C1 segment of cervical spinal cord (tissue), 14 donors: ENCODE results near the gene IPO9.

Experiments used
- DNase-seq, 14 donors: peaks; one replicate each; lab custom pipeline; 2025; lab: John Stamatoyannopoulos, UW

IPO9 gene

GRCh38 chr1:201828820-201829774 lies at the start of gene IPO9:
TSS of gene IPO9 (plus strand) at chr1:201829157. CDS start at chr1:201829210, 53 bp downstream.
- DNase-seq: peak; percentile 23 to 94 (median 83)

GRCh38 chr1:201779351-201779880 lies 49.5 kb upstream of the IPO9 start:
- DNase-seq: no peak

GRCh38 chr1:201780952-201781351 lies 48.0 kb upstream of the IPO9 start:
- no peak for DNase-seq

- no peak for DNase-seq
Measured at GRCh38 chr1:201781437-201781836, 47.5 kb upstream of the IPO9 start.

- no peak for DNase-seq
Measured at GRCh38 chr1:201782353-201782752, 46.6 kb upstream of the IPO9 start.

- no peak for DNase-seq
Measured at GRCh38 chr1:201783058-201783457, 45.9 kb upstream of the IPO9 start.

DNA sequence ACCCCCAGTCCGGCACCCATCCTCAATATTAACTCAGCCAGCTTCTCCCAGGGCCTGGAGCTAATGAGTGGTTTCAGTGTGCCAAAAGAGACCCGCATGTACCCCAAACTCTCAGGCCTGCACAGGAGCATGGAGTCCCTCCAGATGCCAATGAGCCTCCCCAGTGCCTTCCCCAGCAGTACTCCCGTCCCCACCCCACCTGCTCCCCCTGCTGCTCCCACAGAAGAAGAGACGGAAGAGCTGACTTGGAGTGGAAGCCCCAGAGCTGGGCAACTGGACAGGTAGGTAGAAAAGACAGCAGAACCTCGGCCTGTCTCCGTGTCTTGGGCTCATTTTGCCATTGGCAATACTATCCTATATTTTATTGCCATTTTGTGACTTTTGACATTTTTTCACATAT lies 45.4 kb upstream of the IPO9 start:
- DNase-seq: no peak

- DNase-seq: no peak
Measured at GRCh38 chr1:201785291-201785690, 43.7 kb upstream of the IPO9 start.

GRCh38 chr1:201786824-201787223 lies 42.1 kb upstream of the IPO9 start:
- peak in 1 of 14 donors; percentile 27 for DNase-seq

- DNase-seq: no peak
Measured at GRCh38 chr1:201788296-201788695, 40.7 kb upstream of the IPO9 start.

- no peak for DNase-seq
Measured at GRCh38 chr1:201789245-201789644, 39.7 kb upstream of the IPO9 start.

- DNase-seq: no peak
Measured at GRCh38 chr1:201790261-201790660, 38.7 kb upstream of the IPO9 start.

- DNase-seq: peak in 7 of 14 donors; percentile 9 to 63 (median 31)
Measured at GRCh38 chr1:201791051-201791778, 37.7 kb upstream of the IPO9 start.

DNA sequence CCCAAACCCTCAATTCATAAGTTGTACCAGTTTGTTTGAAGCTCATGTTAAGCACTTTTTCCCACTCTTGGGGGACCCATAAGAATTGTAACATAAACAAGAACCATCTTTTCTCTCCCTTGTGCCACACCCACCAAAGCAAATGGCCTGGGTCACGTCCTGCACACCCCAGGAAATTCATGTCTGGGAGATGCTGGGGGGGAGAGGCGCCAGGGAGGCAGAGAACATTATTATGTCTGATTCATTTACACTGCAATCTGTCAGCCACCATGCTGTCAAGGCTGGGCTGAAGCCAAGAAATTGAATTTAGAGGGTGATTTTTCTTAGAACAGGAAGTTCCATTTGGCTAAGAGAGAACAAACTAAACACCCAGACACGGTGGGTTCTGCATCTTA lies 37.2 kb upstream of the IPO9 start:
- DNase-seq: peak in 1 of 14 donors; percentile 63

DNA sequence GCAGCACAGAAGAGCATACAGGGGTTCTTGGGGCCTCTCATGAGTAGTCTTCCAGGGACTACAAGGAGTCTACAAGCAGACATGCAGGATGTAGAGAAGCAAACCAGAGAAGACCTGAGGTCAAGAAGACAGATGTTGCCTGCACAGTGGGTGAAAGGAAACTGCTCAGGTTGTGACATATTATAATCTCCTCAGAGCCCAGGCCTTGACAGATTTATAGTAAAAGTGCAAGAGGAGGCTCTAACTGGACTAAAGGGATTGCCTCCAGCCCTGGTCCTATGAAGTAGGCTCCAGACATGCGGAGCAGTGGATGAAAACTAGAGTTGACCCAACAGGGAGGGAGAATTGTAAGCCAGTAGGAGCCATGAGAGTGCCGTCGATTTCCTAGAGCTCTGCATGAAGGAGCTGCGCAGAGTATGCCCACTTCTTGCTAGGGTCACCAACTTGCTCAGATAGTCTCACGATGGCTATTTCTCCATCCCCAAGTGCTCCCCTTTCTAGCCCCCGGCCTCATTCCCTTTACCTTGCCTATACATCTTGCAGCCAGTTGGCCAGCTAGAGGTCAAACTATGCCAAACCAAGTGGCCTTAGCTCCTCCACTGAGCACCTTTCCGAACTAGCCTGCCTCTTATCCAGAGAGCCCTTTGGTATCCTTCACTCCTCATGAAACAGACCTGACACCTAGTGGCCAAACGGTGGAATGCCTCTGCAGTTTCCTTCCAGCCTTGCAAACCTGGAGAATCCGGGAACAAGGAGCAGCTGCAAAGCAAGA lies 36.2 kb upstream of the IPO9 start:
- DNase-seq: peak in 12 of 14 donors; percentile 27 to 75 (median 70)

- no peak for DNase-seq
Measured at GRCh38 chr1:201793306-201793925, 35.5 kb upstream of the IPO9 start.

- DNase-seq: no peak
Measured at GRCh38 chr1:201795066-201795465, 33.9 kb upstream of the IPO9 start.

GRCh38 chr1:201800246-201800645 lies 28.7 kb upstream of the IPO9 start:
- DNase-seq: no peak

GRCh38 chr1:201806801-201807200 lies 22.2 kb upstream of the IPO9 start:
- no peak for DNase-seq

DNA sequence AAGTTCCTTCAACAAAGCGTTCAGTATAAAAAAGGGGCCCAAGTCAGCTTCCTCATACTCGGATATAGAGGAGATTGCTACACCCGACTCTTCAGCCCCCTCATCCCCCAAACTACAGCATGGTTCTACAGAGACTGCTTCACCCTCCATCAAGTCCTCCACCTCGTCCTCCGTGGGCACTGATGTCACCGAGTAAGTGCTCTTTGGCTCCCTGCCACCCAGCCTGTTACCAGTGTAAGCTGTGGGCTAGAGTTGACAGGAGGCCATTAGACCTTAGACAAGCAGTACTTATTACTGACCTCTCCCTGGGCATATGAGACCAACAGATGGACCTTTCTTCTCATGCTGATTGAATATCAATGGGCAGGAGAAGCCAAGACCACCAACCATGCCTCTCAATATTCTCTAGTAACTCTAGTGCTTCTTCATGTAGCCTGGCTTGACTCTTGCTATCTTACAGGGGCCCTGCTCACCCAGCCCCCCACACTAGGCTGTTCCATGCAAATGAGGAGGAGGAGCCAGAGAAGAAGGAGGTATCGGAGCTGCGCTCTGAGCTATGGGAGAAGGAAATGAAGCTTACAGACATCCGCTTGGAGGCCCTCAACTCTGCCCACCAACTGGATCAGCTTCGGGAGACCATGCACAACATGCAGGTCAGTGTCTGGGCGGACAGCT lies 20.9 kb upstream of the IPO9 start:
- DNase-seq: no peak

GRCh38 chr1:201808633-201808990 lies 20.3 kb upstream of the IPO9 start:
- DNase-seq: no peak
